Measurements from ENCODE around the gene SPATA31C2. TPM values are rescaled to one million over a fixed set of nuclear protein-coding genes. Genes with fewer than 3 reads are reported as not detected.
A peak's percentile ranks its signal among the peaks of the same experiment; 100 is the strongest.
"Not testable (repeated sequence)": the region's sequence is repeated elsewhere in the genome, so short reads cannot be mapped to it uniquely, and the experiment has no call there.

SPATA31C2 gene
- polyA plus RNA-seq (ENCODE audit: low read depth in 6 of 6), result not detected

- H3K27ac Mint-ChIP-seq, H3K36me3 Mint-ChIP-seq: not testable (repeated sequence)
Observed at GRCh38 chr9:88138375-88138774, at the start of gene SPATA31C2. TSS of gene SPATA31C2 (minus strand) at chr9:88138475. CDS start at chr9:88138446, 29 bp downstream.

DNA sequence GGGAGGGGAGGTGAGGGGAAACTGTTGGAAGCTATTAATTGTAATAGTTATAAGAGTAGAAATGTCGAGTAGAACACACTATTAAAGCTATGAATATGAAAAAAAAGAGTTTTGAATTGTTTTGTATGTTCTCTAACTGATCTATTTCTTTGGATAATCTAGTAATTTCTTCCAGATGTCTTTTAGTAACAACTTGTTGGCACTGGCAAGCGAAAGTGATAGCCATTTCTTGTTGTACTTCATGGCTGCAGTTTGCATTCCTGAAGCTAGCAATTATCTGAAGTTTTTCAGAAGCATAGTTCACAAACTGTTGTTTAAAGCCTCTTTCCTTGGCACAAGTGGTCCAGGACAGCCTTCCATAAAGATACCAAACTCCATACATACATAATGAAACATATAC lies 49.4 kb upstream of the SPATA31C2 start:
- Mint-ChIP-seq H3K27me3 (peaks cover 2 to 6% (median 3%) of the 10 kb centered on the region in 3 donors), H3K36me3 (no peaks in the 10 kb centered on the region), H3K4me3 (no peak overlapping the region), H3K27ac (no peak overlapping the region), H3K4me1 (no peaks in the 10 kb centered on the region), H3K9me3 (peaks cover 0 to 23% (median 7%) of the 10 kb centered on the region in 7 donors)
- DNase-seq (no peak), ATAC-seq (ENCODE audit: low read depth in 2 of 2) (no peak)

More at GRCh38 chr9:88138375-88138774, at the start of gene SPATA31C2:
- not testable (repeated sequence) for H3K4me1 Mint-ChIP-seq; ATAC-seq (ENCODE audit: low read depth in 2 of 2); DNase-seq; H3K4me3 Mint-ChIP-seq; H3K9me3 Mint-ChIP-seq
- H3K27me3 Mint-ChIP-seq, result peaks cover 0 to 14% (median 4%) of the 10 kb centered on the region in 3 donors

DNA sequence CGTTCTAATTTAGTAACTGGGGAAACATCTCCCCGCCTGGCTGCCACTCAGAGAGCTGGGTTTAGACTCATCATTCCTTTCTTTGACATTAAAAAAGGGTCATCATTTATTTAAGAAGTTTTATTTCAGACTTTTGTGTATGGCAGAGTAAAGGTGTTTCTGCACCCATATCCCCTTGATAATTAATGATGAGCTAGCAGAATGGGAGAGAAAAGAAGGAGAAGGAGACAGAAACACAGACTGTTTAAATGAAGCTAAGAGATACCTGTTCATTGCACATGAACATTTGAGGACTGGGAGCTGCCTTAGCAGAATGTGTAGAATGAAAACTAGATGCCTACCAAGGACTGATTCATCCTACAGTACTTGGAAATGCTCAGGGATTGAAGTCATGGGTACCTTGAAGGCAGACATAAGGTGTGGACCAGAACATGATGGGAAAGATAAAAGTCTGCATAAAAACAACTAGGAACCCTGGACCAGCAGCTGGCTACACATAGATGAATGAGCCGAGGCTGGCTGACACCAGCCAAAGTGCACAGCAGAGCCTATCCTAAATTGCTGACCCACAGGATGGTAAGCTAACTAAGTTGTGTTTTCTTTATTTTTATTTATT lies 48.3 kb upstream of the SPATA31C2 start:
- Mint-ChIP-seq H3K27ac (no peak overlapping the region), H3K4me3 (no peak overlapping the region), H3K4me1 (no peaks in the 10 kb centered on the region), H3K36me3 (no peaks in the 10 kb centered on the region), H3K9me3 (peaks cover 0 to 23% (median 7%) of the 10 kb centered on the region in 7 donors), H3K27me3 (peaks cover 0 to 6% (median 3%) of the 10 kb centered on the region in 3 donors)
- ATAC-seq (ENCODE audit: low read depth in 2 of 2) (no peak), DNase-seq (no peak)

GRCh38 chr9:88184976-88185375 lies 46.7 kb upstream of the SPATA31C2 start:
- no peak overlapping the region for H3K4me3 Mint-ChIP-seq
- ATAC-seq (ENCODE audit: low read depth in 2 of 2) (no peak), DNase-seq (no peak)
- H3K9me3 Mint-ChIP-seq, result peaks cover 0 to 11% (median 3%) of the 10 kb centered on the region in 7 donors
- H3K4me1 Mint-ChIP-seq, result no peaks in the 10 kb centered on the region
- no peak overlapping the region for H3K27ac Mint-ChIP-seq
- H3K27me3 Mint-ChIP-seq, result peaks cover 10% of the 10 kb centered on the region in 3 donors
- no peaks in the 10 kb centered on the region for H3K36me3 Mint-ChIP-seq

DNA sequence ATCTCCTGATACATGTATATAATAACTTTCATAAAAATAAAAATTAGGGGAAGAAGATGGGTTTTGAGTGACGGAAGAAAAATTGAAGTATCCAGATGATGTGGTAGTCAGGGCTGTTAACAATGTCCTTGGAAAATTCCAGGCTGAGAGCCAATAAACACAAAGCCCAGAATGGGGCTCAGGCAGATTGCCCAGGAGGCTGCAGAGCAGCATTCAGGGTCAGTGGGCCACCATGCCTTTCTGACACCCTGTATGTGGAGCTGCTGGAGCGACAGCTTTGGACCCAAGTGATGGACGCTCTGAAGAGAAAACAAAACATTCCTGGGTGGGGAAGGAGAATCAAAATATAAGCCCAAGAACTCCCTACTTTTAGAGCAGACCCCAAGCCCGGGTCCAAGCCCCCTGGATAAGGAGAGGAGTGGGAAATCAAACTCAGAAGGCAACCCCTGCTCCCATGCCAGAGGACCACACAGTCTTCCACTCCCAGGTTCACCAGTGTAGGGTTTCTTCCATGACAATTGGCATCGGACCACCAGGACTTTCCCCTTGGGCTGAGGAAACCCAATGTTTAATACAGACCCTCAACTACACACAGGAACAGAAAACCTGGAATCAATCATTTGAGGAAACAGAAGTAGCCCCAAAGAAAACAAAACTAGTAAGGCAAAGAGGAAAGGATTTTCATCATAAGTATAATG lies 45.7 kb upstream of the SPATA31C2 start:
- no peak for ATAC-seq (ENCODE audit: low read depth in 2 of 2)
- Mint-ChIP-seq H3K9me3 (peaks cover 0 to 3% (median 1%) of the 10 kb centered on the region in 7 donors), H3K27me3 (peaks cover 13 to 16% (median 14%) of the 10 kb centered on the region in 3 donors), H3K27ac (no peak overlapping the region), H3K4me3 (no peak overlapping the region), H3K4me1 (peaks cover 0 to under 1% (median 0%) of the 10 kb centered on the region in 3 donors), H3K36me3 (no peaks in the 10 kb centered on the region)
- no peak for DNase-seq

- H3K27me3 Mint-ChIP-seq, result peaks cover 20 to 23% (median 21%) of the 10 kb centered on the region in 3 donors
- no peaks in the 10 kb centered on the region for H3K36me3 Mint-ChIP-seq
- peaks cover 0 to 7% (median 0%) of the 10 kb centered on the region in 3 donors for H3K4me1 Mint-ChIP-seq
- H3K27ac Mint-ChIP-seq, result peak overlapping the region in 2 of 6 donors; percentile 20 to 30
- no peak for DNase-seq
- H3K9me3 Mint-ChIP-seq, result peaks cover 0 to 4% (median 2%) of the 10 kb centered on the region in 7 donors
- ATAC-seq (ENCODE audit: low read depth in 2 of 2), result no peak
- no peak overlapping the region for H3K4me3 Mint-ChIP-seq
Observed at GRCh38 chr9:88182501-88182900, 44.2 kb upstream of the SPATA31C2 start.

DNA sequence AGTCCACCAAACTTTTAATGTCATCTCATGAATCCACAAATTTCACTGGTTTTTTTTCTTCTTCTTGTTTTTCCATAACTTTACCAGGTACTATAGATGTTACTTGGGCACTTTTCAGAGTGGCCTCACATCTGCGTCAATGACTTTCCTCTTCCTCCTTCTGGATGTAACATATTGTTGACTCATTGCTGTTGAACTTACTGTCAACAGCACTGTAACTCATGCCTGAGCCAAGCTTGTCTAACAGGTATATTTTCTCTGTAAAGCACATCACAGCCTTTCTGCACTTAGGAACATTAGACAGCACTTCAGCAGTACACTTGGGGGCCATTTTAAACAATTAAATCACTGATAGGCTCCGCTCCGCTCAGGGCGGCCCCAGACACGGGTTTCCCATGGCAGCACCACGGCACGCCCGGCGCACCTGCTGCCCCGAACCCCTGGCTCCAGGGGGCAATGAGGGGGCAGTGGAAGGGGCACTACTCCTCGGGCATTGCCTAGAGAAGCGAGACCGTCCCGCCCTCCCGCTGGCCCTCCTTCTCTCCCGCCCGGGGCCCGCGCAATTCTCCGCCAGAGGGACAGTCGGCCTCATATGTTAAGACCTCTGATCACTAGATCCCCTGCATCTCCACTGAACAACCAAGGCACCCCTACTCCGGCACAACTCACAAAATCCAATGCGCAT lies 41.9 kb upstream of the SPATA31C2 start:
- no peak overlapping the region for H3K4me3 Mint-ChIP-seq
- no peaks in the 10 kb centered on the region for H3K36me3 Mint-ChIP-seq
- H3K4me1 Mint-ChIP-seq, result peaks cover 0 to 7% (median 0%) of the 10 kb centered on the region in 3 donors
- H3K27me3 Mint-ChIP-seq, result peaks cover 25 to 31% (median 28%) of the 10 kb centered on the region in 3 donors
- peaks cover 2 to 11% (median 5%) of the 10 kb centered on the region in 7 donors for H3K9me3 Mint-ChIP-seq
- no peak overlapping the region for H3K27ac Mint-ChIP-seq
- DNase-seq (no peak), ATAC-seq (ENCODE audit: low read depth in 2 of 2) (no peak)

DNA sequence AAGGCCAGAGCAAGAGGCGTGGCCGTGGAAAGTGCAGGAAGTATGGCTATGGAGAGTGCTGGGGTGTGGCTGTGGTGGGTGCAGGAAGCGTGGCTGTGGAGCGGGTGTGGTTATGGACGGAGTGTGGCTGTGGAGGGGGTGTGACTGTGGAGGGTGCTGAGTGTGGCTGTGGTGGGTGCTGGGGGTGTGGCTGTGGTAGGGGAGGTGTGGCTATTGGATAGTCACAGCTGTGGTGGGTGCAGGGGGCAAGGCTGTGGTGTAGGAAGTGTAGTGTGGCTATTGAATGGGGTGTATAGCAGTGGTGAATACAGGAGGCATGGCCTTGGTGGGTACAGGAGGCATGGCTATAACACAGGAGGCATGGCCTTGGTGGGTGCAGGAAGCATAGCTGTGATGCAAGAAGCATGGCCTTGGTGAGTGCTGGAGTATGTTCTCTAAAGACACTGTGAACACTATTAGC lies 40.8 kb upstream of the SPATA31C2 start:
- DNase-seq (no peak), ATAC-seq (ENCODE audit: low read depth in 2 of 2) (no peak)
- Mint-ChIP-seq H3K27me3 (peaks cover 25 to 31% (median 28%) of the 10 kb centered on the region in 3 donors), H3K4me3 (peak overlapping the region in 1 of 8 donors; percentile 65), H3K36me3 (no peaks in the 10 kb centered on the region), H3K27ac (peak overlapping the region in 1 of 6 donors; percentile 69), H3K9me3 (peaks cover 2 to 11% (median 5%) of the 10 kb centered on the region in 7 donors), H3K4me1 (peaks cover 0 to 7% (median 0%) of the 10 kb centered on the region in 3 donors)

DNA sequence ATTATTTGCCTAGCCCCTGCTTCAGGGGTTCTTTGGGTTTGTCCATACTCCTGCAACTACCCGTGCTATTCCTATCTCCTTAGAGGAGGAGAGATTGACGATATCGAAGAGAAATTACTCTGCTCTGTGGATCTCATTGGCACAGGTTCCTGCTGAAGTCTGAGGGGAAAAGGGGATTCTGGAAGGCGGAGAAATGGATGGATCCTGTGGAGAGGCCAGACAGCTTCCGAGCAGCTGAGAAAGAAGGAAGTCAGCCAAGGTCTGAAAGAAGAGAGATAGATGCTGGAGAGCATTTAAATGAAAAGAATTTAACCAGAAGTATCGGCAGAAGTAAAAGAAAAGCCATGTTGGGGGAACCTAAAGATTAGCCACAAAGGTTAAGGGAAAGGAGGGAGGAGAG lies 40.4 kb upstream of the SPATA31C2 start:
- peak overlapping the region in 1 of 8 donors; percentile 65 for H3K4me3 Mint-ChIP-seq
- no peak for ATAC-seq (ENCODE audit: low read depth in 2 of 2)
- peaks cover 0 to 7% (median 0%) of the 10 kb centered on the region in 3 donors for H3K4me1 Mint-ChIP-seq
- no peak for DNase-seq
- peaks cover 25 to 31% (median 28%) of the 10 kb centered on the region in 3 donors for H3K27me3 Mint-ChIP-seq
- H3K36me3 Mint-ChIP-seq, result no peaks in the 10 kb centered on the region
- H3K9me3 Mint-ChIP-seq, result peaks cover 2 to 11% (median 5%) of the 10 kb centered on the region in 7 donors
- H3K27ac Mint-ChIP-seq, result no peak overlapping the region

DNA sequence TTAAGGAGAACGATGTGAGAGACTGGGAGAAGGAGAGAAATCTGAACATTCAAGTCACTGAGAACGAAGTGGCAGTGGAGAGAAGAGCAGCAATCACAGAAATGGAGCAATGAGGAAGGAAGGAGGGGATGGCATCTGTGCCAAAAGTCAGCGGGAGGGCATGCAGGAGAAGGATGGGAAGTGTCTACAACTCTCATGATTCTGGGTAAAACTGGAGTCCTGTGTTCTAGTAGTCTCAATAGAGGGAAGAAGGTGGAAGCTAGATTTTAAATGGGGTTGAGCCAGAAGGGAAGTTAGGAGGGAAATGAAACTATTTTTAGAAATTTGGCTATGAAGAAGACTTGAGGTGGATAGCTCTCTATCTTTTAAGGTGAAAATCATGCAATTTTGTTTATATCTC lies 39.1 kb upstream of the SPATA31C2 start:
- Mint-ChIP-seq H3K36me3 (no peaks in the 10 kb centered on the region), H3K4me1 (peaks cover 0 to 7% (median 0%) of the 10 kb centered on the region in 3 donors), H3K9me3 (peaks cover 2 to 11% (median 5%) of the 10 kb centered on the region in 7 donors), H3K27me3 (peaks cover 19 to 31% (median 28%) of the 10 kb centered on the region in 3 donors), H3K27ac (no peak overlapping the region), H3K4me3 (no peak overlapping the region)
- ATAC-seq (ENCODE audit: low read depth in 2 of 2) (no peak), DNase-seq (no peak)

GRCh38 chr9:88174324-88174723 lies 36.0 kb upstream of the SPATA31C2 start:
- Mint-ChIP-seq H3K4me1 (peaks cover 0 to 7% (median 0%) of the 10 kb centered on the region in 3 donors), H3K4me3 (no peak overlapping the region), H3K27ac (no peak overlapping the region), H3K36me3 (no peaks in the 10 kb centered on the region), H3K9me3 (peaks cover 0 to 11% (median 5%) of the 10 kb centered on the region in 7 donors), H3K27me3 (peaks cover 14 to 22% (median 15%) of the 10 kb centered on the region in 3 donors)
- ATAC-seq (ENCODE audit: low read depth in 2 of 2) (no peak), DNase-seq (no peak)

- peaks cover 7 to 14% (median 8%) of the 10 kb centered on the region in 3 donors for H3K27me3 Mint-ChIP-seq
- H3K4me3 Mint-ChIP-seq, result no peak overlapping the region
- no peaks in the 10 kb centered on the region for H3K36me3 Mint-ChIP-seq
- ATAC-seq (ENCODE audit: low read depth in 2 of 2), result no peak
- peaks cover 0 to 2% (median 0%) of the 10 kb centered on the region in 3 donors for H3K4me1 Mint-ChIP-seq
- peaks cover 0 to 11% (median 6%) of the 10 kb centered on the region in 7 donors for H3K9me3 Mint-ChIP-seq
- peak; percentile 12 for DNase-seq
- no peak overlapping the region for H3K27ac Mint-ChIP-seq
Observed at GRCh38 chr9:88173378-88173999, 35.2 kb upstream of the SPATA31C2 start.

- H3K36me3 Mint-ChIP-seq, result no peaks in the 10 kb centered on the region
- H3K4me1 Mint-ChIP-seq, result no peaks in the 10 kb centered on the region
- ATAC-seq (ENCODE audit: low read depth in 2 of 2) (no peak), DNase-seq (no peak)
- H3K4me3 Mint-ChIP-seq, result no peak overlapping the region
- peaks cover 0 to 8% (median 1%) of the 10 kb centered on the region in 7 donors for H3K9me3 Mint-ChIP-seq
- H3K27ac Mint-ChIP-seq, result no peak overlapping the region
- H3K27me3 Mint-ChIP-seq, result peaks cover 0 to 23% (median 7%) of the 10 kb centered on the region in 3 donors
Observed at GRCh38 chr9:88169700-88170099, 31.4 kb upstream of the SPATA31C2 start.

All from naive B cell (primary cell).